SK-N-SH (cell line): ENCODE results near the gene GTPBP3. TPM values are rescaled to one million over a fixed set of nuclear protein-coding genes. Genes with fewer than 3 reads are reported as not detected.

Experiments used
- CTCF ChIA-PET: fragments of 300-600, 350-600 bp; formaldehyde crosslinking; extraction: SDS; loops from one replicate; lab custom pipeline; 2021; lab: Yijun Ruan, JAX
- POLR2A ChIA-PET: fragments of 350-600 bp; sonication (Branson Sonifier 250); formaldehyde crosslinking; extraction: SDS; loops from one replicate; lab custom pipeline; 2020; ENCODE audit warnings: antibody characterized with exemption, inconsistent platforms; lab: Yijun Ruan, JAX
- DNase-seq: peaks from one replicate; pipeline ENCODE4 v3.0.0; 2012
- H2AFZ ChIP-seq: fragments of 200-600 bp; sonication (generic); 2 replicates; pipeline ENCODE4 v1.8.1; 2016; ENCODE audit warnings: antibody characterized with exemption, mild to moderate bottlenecking, low read depth
- H3F3A ChIP-seq: fragments of 200-600 bp; sonication (generic); replicated peaks from 2 replicates; pipeline ENCODE3; 2016; ENCODE audit warnings: antibody characterized with exemption, mild to moderate bottlenecking; ENCODE audit not compliant: insufficient read depth
- H3K27ac ChIP-seq, 2 experiments: fragments of 200-500 bp in 1 of 2; fragments of 200-600 bp in 1 of 2; sonication (Bioruptor generic) in 1 of 2; sonication (generic), shearing (Covaris generic) in 1 of 2; 2 replicates each; pipeline versions ENCODE4 v1.5.1 to v1.6.1; 2014 to 2016; ENCODE audit warnings: low read depth in 2 of 2, inconsistent platforms in 1 of 2, low read length in 1 of 2, mild to moderate bottlenecking in 1 of 2, mixed read lengths in 1 of 2
- H3K27me3 ChIP-seq: fragments of 200-600 bp; sonication (generic), shearing (Covaris generic); 2 replicates; pipeline ENCODE4 v1.6.1; 2016; ENCODE audit warnings: mixed run types; ENCODE audit not compliant: insufficient read depth
- H3K36me3 ChIP-seq, 2 experiments: fragments of 200-500 bp in 1 of 2; fragments of 200-600 bp in 1 of 2; sonication (Bioruptor generic) in 1 of 2; sonication (generic) in 1 of 2; replicated peaks in 1 of 2; 2 replicates each; pipeline versions ENCODE3 to v1.5.1; 2014 to 2016; ENCODE audit warnings: low read length in 1 of 2, mild to moderate bottlenecking in 1 of 2; ENCODE audit not compliant: insufficient read depth in 2 of 2, control insufficient read depth in 1 of 2
- H3K4me1 ChIP-seq, 2 experiments: fragments of 200-500 bp in 1 of 2; fragments of 200-600 bp in 1 of 2; sonication (Bioruptor generic) in 1 of 2; sonication (generic), shearing (Covaris generic) in 1 of 2; 2 replicates each; pipeline versions ENCODE4 v1.5.1 to v1.6.1; 2014 to 2016; ENCODE audit warnings: low read depth in 1 of 2, low read length in 1 of 2, mixed run types in 1 of 2; ENCODE audit not compliant: insufficient read depth in 2 of 2, control insufficient read depth in 1 of 2
- H3K4me2 ChIP-seq: fragments of 200-600 bp; sonication (generic), shearing (Covaris generic); 2 replicates; pipeline ENCODE4 v1.6.1; 2017; ENCODE audit warnings: mixed run types
- H3K4me3 ChIP-seq, 2 experiments: fragments of 200-500 bp in 1 of 2; fragments of 200-600 bp in 1 of 2; sonication (Bioruptor generic) in 1 of 2; sonication (generic), shearing (Covaris generic) in 1 of 2; 2 replicates each; pipeline versions ENCODE4 v1.5.1 to v1.8.1; 2014 to 2016; ENCODE audit warnings: low read depth in 2 of 2, inconsistent platforms in 1 of 2, low read length in 1 of 2, mild to moderate bottlenecking in 1 of 2, mixed read lengths in 1 of 2, moderate library complexity in 1 of 2
- H3K79me2 ChIP-seq: fragments of 200-600 bp; sonication (generic); 2 replicates; pipeline ENCODE4 v1.8.1; 2017; ENCODE audit warnings: mild to moderate bottlenecking; ENCODE audit not compliant: insufficient read depth
- H3K9ac ChIP-seq: fragments of 200-600 bp; sonication (generic); 2 replicates; pipeline ENCODE4 v1.6.1; 2017; ENCODE audit warnings: mixed run types
- H3K9me2 ChIP-seq: fragments of 200-600 bp; sonication (generic); 2 replicates; pipeline ENCODE4 v1.6.1; 2017; ENCODE audit warnings: mixed run types
- H3K9me3 ChIP-seq: fragments of 200-600 bp; sonication (generic); 2 replicates; pipeline ENCODE4 v1.6.1; 2017; ENCODE audit warnings: mixed run types, mild to moderate bottlenecking, moderate library complexity
- H4K20me1 ChIP-seq: fragments of 200-600 bp; sonication (generic); 2 replicates; pipeline ENCODE4 v1.6.1; 2017; ENCODE audit warnings: mild to moderate bottlenecking, mixed run types; ENCODE audit not compliant: insufficient read depth
- EP300 ChIP-seq, 2 experiments: IDR thresholded peaks; 2 replicates each; pipeline versions ENCODE4 v1.4.0 to v1.6.1; 2012; ENCODE audit warnings: borderline replicate concordance in 1 of 2, low read depth in 1 of 2, low read length in 1 of 2
- EZH2phosphoT487 ChIP-seq: fragments of 200-600 bp; sonication (generic); IDR thresholded peaks from 2 replicates; pipeline ENCODE4 v1.6.1; 2017; ENCODE audit warnings: low read depth, mixed run types, mild to moderate bottlenecking, antibody characterized with exemption, moderate library complexity, borderline replicate concordance
- GABPA ChIP-seq: IDR thresholded peaks from 2 replicates; pipeline ENCODE4 v1.4.0; 2012; ENCODE audit warnings: low read depth, mild to moderate bottlenecking
- IRF3 ChIP-seq: fragments of 150-350 bp; IDR thresholded peaks from 2 replicates; pipeline ENCODE4 v1.6.1; 2016; ENCODE audit warnings: mild to moderate bottlenecking, low read depth, low read length
- MEF2A ChIP-seq: IDR thresholded peaks from 2 replicates; pipeline ENCODE4 v1.4.0; 2012; ENCODE audit warnings: low read depth, borderline replicate concordance
- NFIC ChIP-seq: IDR thresholded peaks from 2 replicates; pipeline ENCODE4 v1.4.0; 2012; ENCODE audit warnings: borderline replicate concordance
- PBX3 ChIP-seq: IDR thresholded peaks from 2 replicates; pipeline ENCODE4; 2012
- RAD21 ChIP-seq: IDR thresholded peaks from 2 replicates; pipeline ENCODE4 v1.6.1; 2012; ENCODE audit warnings: mild to moderate bottlenecking, low read length
- REST ChIP-seq: IDR thresholded peaks from 2 replicates; pipeline ENCODE4 v1.6.1; 2012; ENCODE audit warnings: mild to moderate bottlenecking, low read depth, low read length, moderate library complexity
- RFX5 ChIP-seq: IDR thresholded peaks from 2 replicates; pipeline ENCODE4 v1.6.1; 2012; ENCODE audit warnings: mild to moderate bottlenecking, improper control_type of control experiment, low read length
- RXRA ChIP-seq: IDR thresholded peaks from 2 replicates; pipeline ENCODE4 v1.4.0; 2012; ENCODE audit warnings: low read depth, mild to moderate bottlenecking, borderline replicate concordance
- SIN3A ChIP-seq: IDR thresholded peaks from 2 replicates; pipeline ENCODE4 v1.6.1; 2012; ENCODE audit warnings: low read depth, mild to moderate bottlenecking, low read length, moderate library complexity, borderline replicate concordance
- TCF12 ChIP-seq: IDR thresholded peaks from 2 replicates; pipeline ENCODE4 v1.4.0; 2012
- YY1 ChIP-seq: IDR thresholded peaks from 2 replicates; pipeline ENCODE4 v1.4.0; 2012; ENCODE audit warnings: low read depth, mild to moderate bottlenecking
- WGBS: methylation state at CpG from one replicate; pipeline ENCODE4 v1.1.6; 2017; ENCODE audit warnings: low lambda C conversion rate; 5-methylcytosine and 5-hydroxymethylcytosine counted together
- polyA plus RNA-seq, 3 experiments: library from polyadenylated mRNA; depleted of rRNA; stranded (reverse); fragments of >200 nt; gene quantifications; 2 replicates each; pipeline ENCODE4 v1.2.3, GENCODE V29; 2012

GTPBP3 gene
- polyA plus RNA-seq, 1 of the 3 experiments (the other 2 are of a cell fraction): 21.6 TPM

- H3K27me3 ChIP-seq: no peaks in the 10 kb centered on the region
- H3F3A ChIP-seq: no peaks in the 10 kb centered on the region
- TF ChIP-seq TCF12: no peak
- TF ChIP-seq MEF2A: no peak
- no peak for TF ChIP-seq IRF3
- no peak for TF ChIP-seq NFIC
- TF ChIP-seq RFX5: no peak
- TF ChIP-seq REST: no peak
- TF ChIP-seq RXRA: no peak
- no peak for TF ChIP-seq RAD21
- TF ChIP-seq PBX3: no peak
- TF ChIP-seq, all 33 proteins: peak for 0
- WGBS: 66% methylated on average over 7 of the region's 11 CpGs
- no peaks in the 10 kb centered on the region for H3K9me3 ChIP-seq
- no peak overlapping the region for H3K4me3 ChIP-seq
- no peaks in the 10 kb centered on the region for H3K9me2 ChIP-seq
- no peaks in the 10 kb centered on the region for H3K36me3 ChIP-seq
- no peaks in the 10 kb centered on the region for H3K79me2 ChIP-seq
- no peak overlapping the region for H3K4me2 ChIP-seq
- ChIA-PET CTCF (interaction anchor here (1.0 to 3.7 kb wide), 6 partner anchors 9 to 32 kb away, joined by 4 to 20 read pairs (median 5); no protein-coding TSS in a partner anchor), POLR2A (no interaction called here)
- no peaks in the 10 kb centered on the region for H4K20me1 ChIP-seq
- H3K27ac ChIP-seq: no peak overlapping the region
- no peak overlapping the region for H2AFZ ChIP-seq
- no peak for DNase-seq
- no peak overlapping the region for H3K9ac ChIP-seq
- H3K4me1 ChIP-seq: no peaks in the 10 kb centered on the region
These were observed 20.4 kb downstream of the GTPBP3 start for GRCh38 chr19:17357724-17358123.

DNA sequence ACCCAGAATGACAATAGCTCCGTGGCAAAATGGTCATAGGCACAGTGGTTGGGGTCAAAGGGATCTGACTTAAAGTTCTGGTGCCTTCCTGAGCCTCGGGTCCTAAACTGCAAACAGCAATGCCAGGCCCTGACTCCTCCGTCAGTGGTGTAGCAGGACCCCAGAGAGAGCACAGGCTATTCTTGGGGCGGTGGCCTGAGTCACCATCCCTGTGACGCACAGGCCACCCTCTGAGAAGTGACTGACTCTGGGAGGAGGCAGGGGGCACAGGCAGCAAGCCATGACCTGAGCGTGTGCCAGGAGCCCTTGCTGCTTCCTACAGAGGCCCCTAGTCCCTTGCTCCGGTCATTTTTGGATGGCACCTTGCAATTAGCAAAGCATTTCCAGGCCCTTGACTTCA, 21.0 kb downstream of the GTPBP3 start:
- WGBS: 64% methylated on average over 3 of the region's 7 CpGs
- TF ChIP-seq EZH2phosphoT487 (no peak), SIN3A (no peak), RAD21 (no peak), GABPA (no peak), YY1 (no peak), EP300 (IDR thresholded peaks at IDR 0.05; ENCODE audit: borderline replicate concordance in 1 of 2, low read depth in 1 of 2, low read length in 1 of 2) (no peak), MEF2A (no peak), REST (no peak)
- TF ChIP-seq, all 33 proteins: peak for 0
- POLR2A ChIA-PET: no interaction called here
- Histone ChIP-seq H3K4me2 (no peak overlapping the region), H3K79me2 (no peaks in the 10 kb centered on the region), H4K20me1 (no peaks in the 10 kb centered on the region), H3K36me3 (no peaks in the 10 kb centered on the region), H3F3A (no peaks in the 10 kb centered on the region), H3K4me3 (no peak overlapping the region), H3K4me1 (no peaks in the 10 kb centered on the region), H3K9me3 (no peaks in the 10 kb centered on the region), H2AFZ (no peak overlapping the region), H3K27ac (no peak overlapping the region), H3K27me3 (no peaks in the 10 kb centered on the region), H3K9me2 (no peaks in the 10 kb centered on the region), H3K9ac (no peak overlapping the region)
- CTCF ChIA-PET: interaction anchor here (1.0 to 3.7 kb wide), 5 partner anchors 9 to 31 kb away, joined by 4 to 20 read pairs (median 4); no protein-coding TSS in a partner anchor
- no peak for DNase-seq
